Measurements from ENCODE around the gene KLF7. TPM values are rescaled to one million over a fixed set of nuclear protein-coding genes. Genes with fewer than 3 reads are reported as not detected.

Gene KLF7
- total and polyA plus RNA-seq, 4 experiments from 2014 or later: 14.1 to 47.1 (median 31.4) TPM

DNA sequence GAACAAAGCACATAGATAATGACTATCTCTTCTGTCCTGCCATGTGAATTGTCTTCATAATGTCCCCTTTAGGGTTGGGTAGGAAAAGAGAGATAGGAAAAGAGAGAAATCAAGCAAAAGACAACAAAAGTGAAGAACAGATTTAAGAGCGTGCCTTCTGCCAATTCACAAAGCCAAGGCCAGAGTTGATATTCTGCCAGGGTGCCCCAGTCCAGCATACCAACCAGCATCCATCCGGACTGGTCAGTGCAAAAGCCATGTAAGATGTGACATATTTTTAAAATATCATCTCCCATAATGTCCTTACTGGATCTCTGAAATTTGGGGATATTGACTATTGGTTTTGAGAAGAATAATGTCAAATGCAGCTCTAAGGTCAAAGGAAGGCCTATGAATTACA, 35.7 kb upstream of the KLF7 start:
- Mint-ChIP-seq H3K4me1 (no peaks in the 10 kb centered on the region), H3K27me3 (peaks cover 0 to 7% of the 10 kb centered on the region in 2 donors), H3K36me3 (peaks cover 0 to 3% of the 10 kb centered on the region in 2 donors), H3K27ac (no peak overlapping the region), H3K9me3 (peaks cover 0 to 10% (median 0%) of the 10 kb centered on the region in 8 donors), H3K4me3 (no peak overlapping the region)
- no peaks in the 10 kb centered on the region for H3K9me3 ChIP-seq (ENCODE audit: control insufficient read depth in 1 of 2, low read length in 2 of 2)
- no peak for DNase-seq
- no peaks in the 10 kb centered on the region for H3K27me3 ChIP-seq (ENCODE audit: insufficient read depth, low read length)
- H3K27ac ChIP-seq (ENCODE audit: low read depth, low read length): no peak overlapping the region
- H3K36me3 ChIP-seq (ENCODE audit: insufficient read depth, low read length): no peaks in the 10 kb centered on the region
- CTCF ChIA-PET (ENCODE audit: partially characterized antibody): no interaction called here
- no peak overlapping the region for H3K4me3 ChIP-seq (ENCODE audit: low read length in 2 of 2)
- POLR2A ChIA-PET (ENCODE audit: partially characterized antibody): no interaction called here
- intact Hi-C loops (cut with micrococcal nuclease): no loop called here
- H3K4me1 ChIP-seq (ENCODE audit: insufficient read depth, low read length): no peaks in the 10 kb centered on the region

DNA sequence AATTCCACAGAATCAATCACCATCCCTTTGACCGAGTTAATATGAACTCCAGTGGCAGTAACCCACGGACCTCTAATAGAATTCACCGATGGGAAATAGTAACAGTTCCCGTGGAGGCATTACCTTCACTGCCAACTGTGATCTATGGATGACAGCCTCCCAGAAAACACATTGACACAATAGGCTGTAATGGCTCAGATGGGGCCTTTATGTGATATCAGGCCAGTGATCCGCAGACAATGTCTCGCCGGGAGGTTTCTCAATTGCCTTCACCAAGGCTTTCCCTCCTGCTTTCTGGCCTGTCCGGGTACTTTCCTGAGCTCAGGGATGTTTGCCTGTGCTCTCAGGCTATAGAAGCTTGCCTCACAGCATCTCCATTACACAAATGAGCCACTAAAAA, 34.4 kb upstream of the KLF7 start:
- no peaks in the 10 kb centered on the region for H3K27me3 ChIP-seq (ENCODE audit: insufficient read depth, low read length)
- intact Hi-C loops (cut with micrococcal nuclease): no loop called here
- H3K4me3 ChIP-seq (ENCODE audit: low read length in 2 of 2): no peak overlapping the region
- no peaks in the 10 kb centered on the region for H3K36me3 ChIP-seq (ENCODE audit: insufficient read depth, low read length)
- Mint-ChIP-seq H3K9me3 (peaks cover 0 to 10% (median 0%) of the 10 kb centered on the region in 8 donors), H3K4me3 (no peak overlapping the region), H3K27ac (no peak overlapping the region), H3K36me3 (peaks cover 0 to 3% of the 10 kb centered on the region in 2 donors), H3K27me3 (peaks cover 0 to 7% of the 10 kb centered on the region in 2 donors), H3K4me1 (no peaks in the 10 kb centered on the region)
- H3K9me3 ChIP-seq (ENCODE audit: control insufficient read depth in 1 of 2, low read length in 2 of 2): no peaks in the 10 kb centered on the region
- no peaks in the 10 kb centered on the region for H3K4me1 ChIP-seq (ENCODE audit: insufficient read depth, low read length)
- H3K27ac ChIP-seq (ENCODE audit: low read depth, low read length): no peak overlapping the region
- DNase-seq: no peak
- CTCF ChIA-PET (ENCODE audit: partially characterized antibody): no interaction called here
- POLR2A ChIA-PET (ENCODE audit: partially characterized antibody): no interaction called here

DNA sequence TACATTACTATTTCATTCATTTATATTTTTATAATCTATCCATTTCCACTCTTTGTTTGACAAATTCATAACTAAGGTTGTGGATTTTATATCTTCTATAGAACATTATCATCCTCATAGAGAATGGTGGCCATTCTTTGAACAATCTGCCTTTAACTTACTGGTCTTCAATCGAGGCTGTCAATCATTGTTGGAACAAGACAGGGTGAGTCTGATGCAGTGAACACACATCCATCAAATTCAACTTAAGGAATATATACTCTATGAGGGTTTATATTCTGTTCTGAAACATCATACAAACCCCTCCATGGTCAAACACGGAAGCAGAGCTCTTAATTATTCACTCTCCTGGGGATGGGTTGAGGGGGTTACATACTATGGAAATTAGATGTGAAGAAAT, 28.3 kb upstream of the KLF7 start:
- POLR2A ChIA-PET (ENCODE audit: partially characterized antibody): no interaction called here
- no peak for DNase-seq

DNA sequence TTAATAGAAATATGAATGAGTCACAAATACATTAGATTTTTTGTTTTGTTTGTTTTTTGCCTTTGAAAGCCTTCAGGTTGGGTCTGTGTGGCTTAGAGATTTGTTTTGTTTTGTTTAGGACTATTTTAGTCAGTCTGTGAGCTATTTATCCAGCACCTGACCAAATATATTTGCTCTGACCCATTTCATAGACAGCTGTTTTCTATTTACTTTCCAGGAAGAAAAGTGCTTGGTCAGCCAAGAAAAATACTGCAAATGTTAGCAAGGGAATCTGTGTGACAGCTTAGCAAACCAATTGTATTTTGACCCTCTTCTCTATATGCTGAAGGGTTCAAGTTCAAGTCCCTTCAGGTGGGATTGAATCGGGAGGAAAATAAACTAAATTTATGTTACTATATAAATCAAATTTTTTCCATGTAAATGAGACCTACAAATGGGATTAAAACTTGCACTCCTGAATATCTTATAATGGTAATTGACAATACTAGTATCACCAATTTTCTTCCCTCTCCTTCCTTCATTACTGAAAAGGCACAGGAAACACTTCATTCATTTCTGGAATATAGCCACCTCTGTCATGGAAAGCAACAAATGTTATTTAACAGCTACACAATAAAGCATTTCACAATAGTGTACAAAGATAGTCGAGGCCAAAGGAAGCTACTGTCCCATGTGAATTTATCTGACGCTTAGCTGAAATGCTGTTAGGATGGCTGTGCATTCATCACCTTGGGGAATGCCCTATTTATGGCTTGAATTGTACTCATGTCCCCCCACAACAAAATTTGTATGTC, 23.1 kb upstream of the KLF7 start:
- H3K9me3 ChIP-seq (ENCODE audit: control insufficient read depth in 1 of 2, low read length in 2 of 2): no peaks in the 10 kb centered on the region
- no peak overlapping the region for H3K4me3 ChIP-seq (ENCODE audit: low read length in 2 of 2)
- H3K27ac Mint-ChIP-seq: no peak overlapping the region
- H3K4me1 ChIP-seq (ENCODE audit: insufficient read depth, low read length): no peaks in the 10 kb centered on the region
- no peaks in the 10 kb centered on the region for H3K27me3 ChIP-seq (ENCODE audit: insufficient read depth, low read length)
- H3K36me3 ChIP-seq (ENCODE audit: insufficient read depth, low read length): no peaks in the 10 kb centered on the region
- intact Hi-C loops (cut with micrococcal nuclease): no loop called here
- peaks cover 0 to 7% (median 2%) of the 10 kb centered on the region in 8 donors for H3K9me3 Mint-ChIP-seq
- H3K36me3 Mint-ChIP-seq: peaks cover 0 to 9% of the 10 kb centered on the region in 2 donors
- H3K4me3 Mint-ChIP-seq: no peak overlapping the region
- H3K4me1 Mint-ChIP-seq: no peaks in the 10 kb centered on the region
- CTCF ChIA-PET (ENCODE audit: partially characterized antibody): no interaction called here
- POLR2A ChIA-PET (ENCODE audit: partially characterized antibody): no interaction called here
- H3K27ac ChIP-seq (ENCODE audit: low read depth, low read length): no peak overlapping the region
- DNase-seq: no peak
- H3K27me3 Mint-ChIP-seq: peaks cover 0 to 4% of the 10 kb centered on the region in 2 donors

More for the DNA sequence above, 28.3 kb upstream of the KLF7 start:
- H3K4me3 ChIP-seq (ENCODE audit: low read length in 2 of 2): no peak overlapping the region
- Mint-ChIP-seq H3K36me3 (peaks cover 0 to 3% of the 10 kb centered on the region in 2 donors), H3K4me3 (no peak overlapping the region), H3K27ac (no peak overlapping the region), H3K27me3 (peaks cover 0 to 7% of the 10 kb centered on the region in 2 donors), H3K9me3 (peaks cover 0 to 5% (median 0%) of the 10 kb centered on the region in 8 donors), H3K4me1 (no peaks in the 10 kb centered on the region)
- CTCF ChIA-PET (ENCODE audit: partially characterized antibody): no interaction called here
- no peaks in the 10 kb centered on the region for H3K9me3 ChIP-seq (ENCODE audit: control insufficient read depth in 1 of 2, low read length in 2 of 2)
- no peaks in the 10 kb centered on the region for H3K4me1 ChIP-seq (ENCODE audit: insufficient read depth, low read length)
- H3K27me3 ChIP-seq (ENCODE audit: insufficient read depth, low read length): no peaks in the 10 kb centered on the region
- no peak overlapping the region for H3K27ac ChIP-seq (ENCODE audit: low read depth, low read length)
- no peaks in the 10 kb centered on the region for H3K36me3 ChIP-seq (ENCODE audit: insufficient read depth, low read length)
- intact Hi-C loops (cut with micrococcal nuclease): no loop called here

DNA sequence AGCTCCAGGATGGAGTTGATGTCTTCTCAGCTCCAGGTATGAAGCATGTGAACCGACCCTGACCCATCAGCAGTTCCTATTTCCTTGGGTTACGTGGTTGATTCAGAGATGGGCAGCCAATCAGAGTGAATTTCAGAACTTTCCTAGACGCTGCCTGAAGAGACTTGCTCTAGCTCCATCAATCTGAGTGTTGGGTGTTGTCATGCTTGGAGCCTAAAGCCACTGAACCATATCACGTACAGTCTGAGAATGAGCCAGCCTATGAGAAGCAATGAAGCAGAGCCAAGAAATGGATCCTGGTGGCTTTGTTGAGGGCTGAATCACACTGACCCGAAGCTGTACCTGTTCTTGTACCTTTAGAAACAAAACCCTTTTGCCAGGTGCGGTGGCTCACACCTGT, 19.6 kb upstream of the KLF7 start:
- peaks cover 0 to 9% of the 10 kb centered on the region in 2 donors for H3K36me3 Mint-ChIP-seq
- no peaks in the 10 kb centered on the region for H3K36me3 ChIP-seq (ENCODE audit: insufficient read depth, low read length)
- ChIA-PET POLR2A (ENCODE audit: partially characterized antibody) (interaction anchor here (1.6 kb wide), 1 partner anchor 10 kb away, joined by 3 read pairs; no protein-coding TSS in a partner anchor), CTCF (ENCODE audit: partially characterized antibody) (no interaction called here)
- H3K27ac Mint-ChIP-seq: no peak overlapping the region
- H3K4me3 ChIP-seq (ENCODE audit: low read length in 2 of 2): no peak overlapping the region
- intact Hi-C loops (cut with micrococcal nuclease): no loop called here
- no peak overlapping the region for H3K27ac ChIP-seq (ENCODE audit: low read depth, low read length)
- H3K4me1 ChIP-seq (ENCODE audit: insufficient read depth, low read length): no peaks in the 10 kb centered on the region
- no peak for DNase-seq
- no peaks in the 10 kb centered on the region for H3K9me3 ChIP-seq (ENCODE audit: control insufficient read depth in 1 of 2, low read length in 2 of 2)
- H3K9me3 Mint-ChIP-seq: peaks cover 0 to 7% (median 3%) of the 10 kb centered on the region in 8 donors
- peaks cover 0 to 4% of the 10 kb centered on the region in 2 donors for H3K27me3 Mint-ChIP-seq
- no peak overlapping the region for H3K4me3 Mint-ChIP-seq
- H3K4me1 Mint-ChIP-seq: no peaks in the 10 kb centered on the region
- no peaks in the 10 kb centered on the region for H3K27me3 ChIP-seq (ENCODE audit: insufficient read depth, low read length)

DNA sequence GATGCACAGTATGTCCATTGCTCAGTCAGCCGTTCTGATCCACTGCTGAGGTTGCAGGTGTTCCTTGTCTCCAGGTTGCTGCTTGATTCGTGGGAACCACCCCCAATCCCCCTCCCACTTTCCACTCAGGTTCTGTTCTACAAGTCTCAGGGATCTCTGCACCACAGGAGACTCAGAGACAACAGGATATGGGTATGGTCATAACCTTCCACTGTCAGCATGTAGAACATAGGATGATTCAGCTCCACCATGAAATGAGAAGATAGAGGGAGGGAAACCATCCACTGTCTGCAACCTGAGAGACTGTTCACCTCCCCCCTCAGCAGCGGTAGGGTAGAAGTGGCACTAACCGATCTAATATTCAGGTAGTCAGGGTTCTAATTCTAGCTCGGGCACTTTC, 19.0 kb upstream of the KLF7 start:
- H3K4me1 ChIP-seq (ENCODE audit: insufficient read depth, low read length): no peaks in the 10 kb centered on the region
- H3K4me3 ChIP-seq (ENCODE audit: low read length in 2 of 2): no peak overlapping the region
- no peaks in the 10 kb centered on the region for H3K4me1 Mint-ChIP-seq
- CTCF ChIA-PET (ENCODE audit: partially characterized antibody): no interaction called here
- no peak overlapping the region for H3K27ac ChIP-seq (ENCODE audit: low read depth, low read length)
- peaks cover 0 to 4% of the 10 kb centered on the region in 2 donors for H3K27me3 Mint-ChIP-seq
- no peaks in the 10 kb centered on the region for H3K36me3 ChIP-seq (ENCODE audit: insufficient read depth, low read length)
- H3K9me3 Mint-ChIP-seq: peaks cover 0 to 7% (median 3%) of the 10 kb centered on the region in 8 donors
- no peaks in the 10 kb centered on the region for H3K27me3 ChIP-seq (ENCODE audit: insufficient read depth, low read length)
- intact Hi-C loops (cut with micrococcal nuclease): no loop called here
- no peaks in the 10 kb centered on the region for H3K9me3 ChIP-seq (ENCODE audit: control insufficient read depth in 1 of 2, low read length in 2 of 2)
- H3K36me3 Mint-ChIP-seq: peaks cover 0 to 9% of the 10 kb centered on the region in 2 donors
- H3K27ac Mint-ChIP-seq: no peak overlapping the region
- no peak overlapping the region for H3K4me3 Mint-ChIP-seq
- DNase-seq: no peak
- POLR2A ChIA-PET (ENCODE audit: partially characterized antibody): interaction anchor here (1.6 kb wide), 1 partner anchor 11 kb away, joined by 3 read pairs; no protein-coding TSS in a partner anchor

DNA sequence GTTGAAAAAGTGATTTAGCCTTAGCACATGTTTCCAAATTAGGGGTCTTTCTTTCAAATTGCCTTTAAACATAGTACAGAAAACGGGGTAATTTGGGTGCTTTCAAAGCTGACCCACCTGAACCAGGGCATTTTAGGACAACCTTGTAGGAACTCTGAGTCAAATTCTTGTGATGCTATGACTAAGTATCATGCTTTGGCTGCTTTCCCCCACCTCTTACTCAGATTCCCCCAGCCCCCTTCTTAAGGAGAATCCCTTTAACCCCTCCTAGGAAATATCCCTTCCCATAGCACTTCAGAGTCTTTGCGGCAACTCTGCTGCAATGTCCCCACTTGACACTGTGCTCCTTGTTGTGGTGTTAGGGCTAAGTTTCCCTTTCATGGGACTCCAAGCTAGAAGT, 18.6 kb upstream of the KLF7 start:
- no peaks in the 10 kb centered on the region for H3K4me1 ChIP-seq (ENCODE audit: insufficient read depth, low read length)
- no peak overlapping the region for H3K4me3 ChIP-seq (ENCODE audit: low read length in 2 of 2)
- ChIA-PET CTCF (ENCODE audit: partially characterized antibody) (no interaction called here), POLR2A (ENCODE audit: partially characterized antibody) (interaction anchor here (1.6 kb wide), 1 partner anchor 11 kb away, joined by 3 read pairs; no protein-coding TSS in a partner anchor)
- H3K27me3 Mint-ChIP-seq: peaks cover 0 to 4% of the 10 kb centered on the region in 2 donors
- H3K4me1 Mint-ChIP-seq: no peaks in the 10 kb centered on the region
- no peaks in the 10 kb centered on the region for H3K36me3 ChIP-seq (ENCODE audit: insufficient read depth, low read length)
- no peak for DNase-seq
- H3K36me3 Mint-ChIP-seq: peaks cover 0 to 9% of the 10 kb centered on the region in 2 donors
- no peak overlapping the region for H3K27ac ChIP-seq (ENCODE audit: low read depth, low read length)
- intact Hi-C loops (cut with micrococcal nuclease): no loop called here
- H3K9me3 ChIP-seq (ENCODE audit: control insufficient read depth in 1 of 2, low read length in 2 of 2): no peaks in the 10 kb centered on the region
- no peaks in the 10 kb centered on the region for H3K27me3 ChIP-seq (ENCODE audit: insufficient read depth, low read length)
- H3K4me3 Mint-ChIP-seq: no peak overlapping the region
- H3K27ac Mint-ChIP-seq: no peak overlapping the region
- peaks cover 0 to 7% (median 3%) of the 10 kb centered on the region in 8 donors for H3K9me3 Mint-ChIP-seq

Measured in CD4-positive, alpha-beta memory T cell (primary cell).